IPS DF 4.7 (cell line): ENCODE measurements around the gene IER3.

Experiments
- DNase-seq: peaks from one replicate; pipeline ENCODE4 v3.0.0-alpha.2; 2013; ENCODE audit warnings: low spot score; ENCODE audit errors: extremely low read depth

Gene IER3

DNA sequence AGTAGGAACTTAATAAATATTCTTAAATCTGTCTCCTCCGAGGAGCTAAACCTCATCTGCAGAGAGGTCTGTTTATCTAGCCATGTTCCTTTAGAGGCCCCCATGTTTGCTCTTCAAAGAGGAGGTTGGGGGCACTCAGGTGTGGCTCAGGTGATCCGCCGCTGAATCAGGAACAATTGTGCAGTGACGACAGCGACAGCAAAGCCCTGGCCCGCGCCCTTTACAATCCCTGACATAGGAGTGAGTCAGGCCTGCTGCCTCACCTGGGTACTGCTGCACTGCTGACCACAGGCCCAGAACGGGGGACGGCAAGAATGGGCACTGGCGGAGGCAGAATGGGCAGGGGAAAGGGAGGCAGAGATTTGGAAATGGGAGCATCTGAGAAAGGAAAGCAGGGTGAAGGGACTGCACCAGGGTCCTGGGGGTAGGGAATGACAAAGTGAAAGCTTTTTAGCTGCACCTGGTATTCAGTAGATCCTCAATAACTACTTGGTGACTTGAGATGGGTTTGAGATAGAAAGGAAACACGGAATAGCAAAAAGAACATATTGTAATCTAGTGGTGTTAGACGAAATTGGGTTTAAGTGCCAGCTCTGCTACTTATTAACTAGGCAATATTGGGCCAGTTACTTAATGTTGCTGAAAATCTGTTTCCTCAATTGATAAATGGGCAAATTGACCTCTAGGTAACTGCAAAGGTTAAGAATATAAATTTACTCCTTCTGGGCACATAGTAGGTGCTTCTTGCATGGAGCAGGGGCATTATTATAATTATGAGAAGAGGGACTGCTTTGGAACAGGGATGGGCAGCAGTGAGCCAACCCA is 5.4 kb upstream of the IER3 start:
- DNase-seq = no peak

DNA sequence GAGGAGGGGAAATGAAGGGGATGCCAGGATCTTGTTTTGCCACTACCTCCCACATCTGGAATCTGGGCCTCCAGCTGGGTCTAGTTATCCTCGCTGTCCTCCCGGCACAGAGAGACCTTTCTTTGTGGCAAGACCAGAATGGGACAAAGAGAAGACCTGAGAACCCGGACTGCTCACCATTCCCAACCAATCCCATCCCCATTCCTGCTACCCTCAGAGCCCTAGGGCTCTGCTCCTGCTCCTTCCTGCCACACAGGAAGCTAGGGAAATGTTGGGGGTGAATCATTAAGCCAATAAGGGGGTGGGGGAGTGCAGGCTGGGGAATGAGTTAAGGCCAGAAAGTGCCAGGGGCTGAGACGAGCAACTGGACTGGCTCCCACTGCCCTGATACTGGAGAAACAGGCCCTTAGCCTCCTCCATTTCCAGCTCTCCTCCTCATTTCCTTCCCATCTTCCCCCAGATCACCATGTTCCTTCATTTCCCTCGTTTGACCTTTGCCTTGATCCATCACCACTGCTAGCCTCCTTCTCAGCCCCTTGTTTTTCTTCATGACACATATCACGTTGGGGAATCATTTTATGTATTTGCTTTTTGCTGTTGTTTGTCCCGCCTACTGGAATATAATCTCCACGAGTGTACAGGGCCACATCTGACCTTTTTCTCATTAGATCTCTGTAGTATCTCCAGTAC is 4.6 kb upstream of the IER3 start:
- no peak for DNase-seq

DNA sequence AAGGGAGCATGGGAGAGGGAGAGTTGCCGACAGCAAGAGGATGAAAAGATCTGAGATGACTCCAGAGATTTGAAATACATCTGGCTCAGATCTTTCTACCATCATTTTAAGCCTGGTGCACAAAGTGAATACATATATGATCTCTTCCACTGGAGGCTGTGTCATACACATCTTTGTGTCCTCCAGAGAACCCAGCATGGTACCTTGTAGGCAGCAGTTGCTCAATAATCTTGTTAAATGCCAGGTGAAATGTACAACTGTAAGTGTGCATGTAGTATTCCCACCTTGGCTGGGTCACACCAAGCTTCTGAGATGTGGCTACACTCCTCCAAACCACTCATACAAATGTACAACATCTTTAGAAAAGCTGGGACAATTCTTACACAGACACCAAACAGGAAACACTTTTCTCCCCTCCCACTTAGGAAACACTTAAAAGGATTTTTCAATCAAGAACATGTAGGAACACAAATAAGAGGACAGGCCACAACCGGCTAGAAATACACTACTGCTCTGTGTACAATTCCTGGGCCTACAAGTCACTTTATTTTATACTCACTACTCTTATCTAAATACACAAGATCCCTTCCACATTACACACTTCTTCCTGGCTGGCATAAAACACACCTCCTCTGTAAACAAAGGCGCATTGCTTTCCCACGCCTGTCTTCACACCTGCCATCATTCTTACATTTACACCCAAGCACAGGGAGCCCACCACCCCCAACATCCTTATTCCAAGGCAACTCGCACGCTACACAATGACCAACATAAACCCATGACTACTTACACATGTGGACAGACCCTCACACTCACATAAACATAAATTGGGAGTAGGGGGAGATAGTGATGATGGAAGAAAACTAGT is 3.8 kb upstream of the IER3 start:
- DNase-seq = no peak

DNA sequence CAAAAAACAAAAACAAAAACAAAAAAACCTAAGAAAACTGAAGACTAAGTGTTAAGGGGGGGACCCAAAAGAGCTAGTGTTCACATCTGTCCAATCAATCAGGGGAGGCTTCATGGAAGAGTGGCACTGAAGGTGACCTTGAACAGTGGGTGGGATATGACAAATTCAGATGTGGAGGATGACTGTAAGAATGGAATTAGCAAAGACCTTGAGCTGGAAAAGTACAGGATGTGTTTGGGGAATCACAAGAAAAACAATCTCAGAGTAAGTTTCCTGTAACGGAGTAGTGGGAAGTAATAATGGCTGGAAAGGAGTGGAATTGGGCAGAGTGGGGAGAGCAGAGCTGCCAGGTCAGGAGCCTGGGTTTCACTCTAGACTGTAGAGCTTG is 2.9 kb upstream of the IER3 start:
- no peak for DNase-seq

DNA sequence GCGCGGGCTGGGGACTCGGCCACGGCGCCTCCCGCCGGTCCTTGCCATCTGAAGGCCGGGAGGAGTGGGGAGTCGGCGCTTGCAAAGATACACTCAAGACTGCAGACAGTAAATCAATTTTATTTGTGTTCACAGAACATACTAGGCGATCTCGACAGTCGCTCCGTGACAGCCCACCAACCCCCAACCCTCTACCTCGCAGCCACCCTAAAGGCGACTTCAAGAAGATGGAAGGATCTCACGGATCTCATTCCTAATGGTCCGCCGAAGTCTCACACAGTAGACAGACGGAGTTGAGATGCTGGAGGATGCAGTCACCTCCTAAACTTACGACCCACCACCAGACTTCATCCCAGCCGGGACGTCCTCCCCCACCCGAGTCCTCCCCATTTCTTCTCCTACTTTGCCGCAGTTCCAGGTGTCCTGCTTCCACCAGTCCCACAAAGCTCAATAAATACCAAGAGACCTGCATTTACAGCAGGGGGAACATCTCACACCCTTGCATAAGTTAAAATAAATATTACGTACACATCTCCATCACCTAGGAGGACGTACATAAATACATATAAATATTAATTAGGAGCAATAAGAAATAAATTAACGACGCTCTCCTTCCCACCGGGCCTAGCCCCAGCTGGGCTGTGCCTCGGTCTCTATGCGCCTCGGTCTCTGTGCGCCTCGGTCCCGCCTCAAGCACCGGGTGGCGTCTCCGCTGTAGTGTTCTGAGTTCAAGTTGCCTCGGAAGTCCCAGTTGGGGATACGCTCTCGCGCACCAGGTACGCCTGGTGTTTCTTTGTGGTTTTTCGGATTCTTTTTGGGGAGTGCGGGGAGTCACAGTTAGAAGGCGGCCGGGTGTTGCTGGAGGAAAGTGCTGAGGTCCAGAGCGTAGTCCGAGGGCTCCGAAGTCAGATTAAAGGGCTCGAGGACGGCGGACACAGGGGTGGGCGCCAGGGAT is 971 bp downstream of the IER3 start:
- no peak for DNase-seq

DNA sequence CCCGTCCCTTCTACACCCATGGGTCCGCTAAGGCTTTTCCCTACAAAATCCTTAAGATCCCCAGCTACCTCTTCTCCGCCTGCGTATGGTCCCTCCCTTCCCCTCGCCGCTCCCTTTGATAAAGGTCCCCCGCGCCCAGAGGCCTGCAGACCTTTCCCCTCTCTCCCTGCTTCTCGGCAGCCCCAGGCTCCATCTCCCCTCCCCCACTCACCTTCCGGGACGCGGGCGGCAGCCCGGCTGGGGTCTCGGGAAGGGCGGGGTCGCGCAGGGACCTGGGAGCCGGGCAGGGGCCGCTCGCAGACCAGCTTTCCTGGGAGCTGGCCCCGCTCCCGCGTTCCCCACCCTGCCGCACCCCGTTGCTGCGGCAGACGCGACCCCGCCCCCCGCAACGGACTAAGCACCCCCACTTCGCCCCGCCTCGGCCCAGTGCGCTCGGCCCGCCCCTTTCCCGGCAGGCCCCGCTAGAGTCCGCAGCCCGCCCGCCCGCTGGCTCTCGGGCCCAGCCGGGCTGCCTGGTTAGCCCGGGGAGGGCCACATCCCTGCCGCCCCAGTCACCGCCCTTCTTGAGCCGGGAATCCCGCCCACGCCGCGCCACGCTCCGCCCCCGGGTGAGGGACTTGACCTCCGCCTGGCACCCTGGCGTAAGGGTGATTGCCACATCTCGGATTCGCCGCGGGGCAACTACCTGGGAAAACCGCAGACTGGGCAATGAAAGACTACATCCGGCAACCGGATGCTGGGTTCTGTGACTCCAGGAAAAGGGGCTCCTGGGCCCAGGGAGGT is 1.8 kb downstream of the IER3 start, which contains the start of gene FLOT1:
Gene FLOT1, minus strand, starts transcription at position 372 of the 783 bp plus-strand sequence. CDS start 498 bp downstream, outside the sequence.
- no peak for DNase-seq

DNA sequence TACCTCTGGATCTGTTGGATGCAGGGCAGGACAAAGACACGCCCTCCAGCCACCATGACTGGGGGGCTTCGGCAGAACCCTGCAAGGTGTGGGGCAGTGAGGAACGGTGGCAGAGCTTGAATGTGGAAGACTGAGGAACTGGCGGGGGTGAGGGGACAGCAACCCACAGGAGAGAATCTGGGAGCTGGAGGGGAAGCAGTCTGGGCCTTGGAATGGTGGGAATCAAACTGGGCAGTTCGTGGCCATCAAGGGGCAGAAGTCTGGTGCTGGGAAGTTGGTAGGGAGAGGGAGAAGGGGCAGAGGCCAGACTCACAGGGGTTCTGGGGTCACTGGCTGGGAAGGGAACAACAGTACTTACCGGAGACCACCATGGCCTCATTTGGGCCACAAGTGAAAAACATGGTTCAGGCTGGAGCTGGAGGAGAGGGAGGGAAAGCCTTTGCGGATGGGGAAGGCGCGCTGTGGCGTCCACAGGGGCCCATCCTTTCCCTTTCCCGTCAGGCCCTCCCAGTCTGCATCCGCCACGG is 2.5 kb downstream of the IER3 start:
- DNase-seq = no peak

DNA sequence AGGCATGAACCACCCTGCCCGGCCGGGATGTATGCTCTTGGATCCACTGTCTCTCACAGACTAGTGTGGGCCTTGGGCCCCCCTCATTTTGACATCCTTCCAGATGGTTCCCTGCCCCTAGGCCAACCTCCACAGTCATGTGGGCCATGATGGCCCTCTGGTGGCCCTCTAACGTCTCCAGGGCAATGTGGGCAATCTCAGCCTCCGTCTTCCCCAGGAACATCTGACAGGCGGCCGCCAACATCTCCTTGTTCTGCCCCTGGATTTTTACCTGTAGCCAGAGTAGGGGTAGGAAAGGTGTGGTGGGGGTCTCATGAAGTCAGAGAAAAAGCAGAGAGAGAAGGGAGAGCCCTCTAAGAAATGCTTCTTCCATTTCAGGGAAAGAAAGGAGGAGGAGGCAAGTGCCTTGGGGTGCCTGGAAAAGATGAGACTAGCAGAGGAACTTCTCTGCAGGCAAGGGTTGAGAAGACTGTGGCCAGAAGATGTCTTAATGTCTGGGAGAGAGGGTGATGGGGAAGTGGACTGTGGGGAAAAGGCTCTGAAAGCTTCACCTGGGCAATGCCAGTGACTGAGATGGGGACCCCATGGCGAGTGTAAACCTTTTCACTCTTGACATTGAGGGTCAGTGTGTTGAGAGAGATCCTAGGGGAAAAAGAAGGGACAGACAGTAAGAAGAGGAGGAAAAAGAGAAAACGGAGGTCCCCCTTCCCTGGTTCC is 3.1 kb downstream of the IER3 start:
- no peak for DNase-seq

DNA sequence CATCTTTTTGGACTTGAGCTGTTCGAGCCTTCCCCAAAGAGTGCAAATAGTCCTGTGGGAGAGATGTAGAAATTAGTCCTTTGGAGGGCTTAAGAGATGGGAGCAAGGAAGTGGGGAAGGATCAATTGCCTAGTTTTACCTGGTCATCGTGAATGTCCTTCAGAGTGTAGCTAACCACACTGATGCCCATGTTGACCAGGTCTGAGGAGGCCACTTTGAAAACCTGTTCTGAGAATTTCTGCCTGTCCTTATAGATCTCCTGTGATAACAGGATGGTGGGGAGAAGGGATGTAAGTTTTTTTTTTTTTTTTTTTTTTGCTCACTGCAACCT is 3.8 kb downstream of the IER3 start:
- DNase-seq = no peak

DNA sequence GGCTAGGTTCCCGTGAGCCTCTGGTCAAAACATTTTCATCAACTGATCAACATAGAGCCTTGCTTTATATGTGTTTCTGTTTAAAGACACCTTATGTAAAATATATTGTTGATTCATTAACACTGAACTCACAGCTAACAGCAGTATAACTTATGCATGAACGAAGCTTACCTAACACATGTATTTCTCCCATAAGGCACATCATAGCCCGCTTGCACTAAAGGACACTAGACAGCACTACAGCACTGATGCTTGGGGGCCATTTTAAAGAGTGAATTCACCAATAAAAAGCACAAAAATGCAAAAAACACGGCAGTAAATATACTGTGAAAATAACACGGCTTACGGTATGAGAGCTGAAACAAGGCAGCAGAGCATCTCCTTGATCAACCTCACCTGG is 5.8 kb downstream of the IER3 start:
- DNase-seq = no peak

DNA sequence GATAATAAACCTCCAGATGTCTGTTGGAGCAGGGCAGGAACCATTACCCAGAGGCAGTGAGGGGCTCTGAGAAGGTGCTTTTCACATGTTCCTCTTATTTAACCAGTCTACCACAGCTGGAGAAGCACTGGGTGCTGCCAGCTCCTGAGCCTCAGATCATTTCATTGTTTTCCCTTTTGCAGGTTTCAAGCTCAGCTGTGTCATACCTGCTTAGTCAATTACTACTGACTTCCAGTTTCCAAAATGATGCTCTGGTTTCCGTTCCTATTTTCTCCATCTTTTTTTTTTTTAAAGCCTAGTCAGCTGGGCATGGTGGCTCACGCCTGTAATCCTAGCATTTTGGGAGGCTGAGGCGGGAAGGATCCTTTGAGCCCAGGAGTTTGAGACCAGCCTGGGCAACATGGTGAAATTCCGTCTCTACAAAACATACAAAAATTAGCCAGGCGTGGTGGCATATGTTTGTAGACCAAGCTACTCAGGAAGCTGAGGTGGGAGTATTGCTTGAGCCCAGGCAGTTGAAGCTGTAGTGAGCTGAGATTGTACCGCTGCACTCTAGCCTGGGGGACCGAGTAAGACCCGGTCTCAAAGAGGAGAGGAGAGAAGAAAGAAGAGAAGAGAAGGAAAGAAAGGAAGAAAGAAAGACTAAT is 8.6 kb downstream of the IER3 start:
- no peak for DNase-seq

DNA sequence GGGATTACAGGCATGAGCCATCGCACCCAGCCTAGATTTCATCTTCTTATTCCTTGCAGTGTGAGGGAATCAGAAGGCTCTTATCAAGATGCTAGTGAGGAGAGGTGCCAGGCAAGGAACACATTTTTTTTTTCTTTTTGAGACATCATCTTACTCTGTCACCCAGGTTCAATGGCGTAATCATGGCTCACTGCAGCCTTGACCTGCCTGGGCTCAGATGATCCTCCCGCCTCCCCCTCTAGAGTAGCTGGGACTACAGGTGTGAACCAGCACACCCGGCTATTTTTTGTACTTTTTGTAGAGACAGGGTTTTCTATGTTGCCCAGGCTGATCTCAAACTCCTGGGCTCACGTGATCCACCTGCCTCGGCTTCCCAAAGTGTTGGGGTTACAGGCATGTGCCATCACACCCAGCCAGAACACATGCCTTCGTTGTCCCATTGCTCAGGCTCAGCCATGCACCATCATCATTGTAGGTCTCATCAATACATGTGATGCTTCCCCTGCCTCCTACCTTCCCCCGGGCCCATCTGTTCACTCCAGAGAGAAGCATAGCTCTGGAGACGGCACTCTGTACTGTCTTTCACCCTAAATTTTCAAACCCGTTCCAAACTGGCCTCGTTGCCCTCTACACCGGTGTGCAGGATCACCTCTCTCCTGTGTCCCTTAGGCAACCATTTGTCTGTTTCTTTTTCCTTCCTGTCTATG is 12.0 kb downstream of the IER3 start:
- DNase-seq = no peak

DNA sequence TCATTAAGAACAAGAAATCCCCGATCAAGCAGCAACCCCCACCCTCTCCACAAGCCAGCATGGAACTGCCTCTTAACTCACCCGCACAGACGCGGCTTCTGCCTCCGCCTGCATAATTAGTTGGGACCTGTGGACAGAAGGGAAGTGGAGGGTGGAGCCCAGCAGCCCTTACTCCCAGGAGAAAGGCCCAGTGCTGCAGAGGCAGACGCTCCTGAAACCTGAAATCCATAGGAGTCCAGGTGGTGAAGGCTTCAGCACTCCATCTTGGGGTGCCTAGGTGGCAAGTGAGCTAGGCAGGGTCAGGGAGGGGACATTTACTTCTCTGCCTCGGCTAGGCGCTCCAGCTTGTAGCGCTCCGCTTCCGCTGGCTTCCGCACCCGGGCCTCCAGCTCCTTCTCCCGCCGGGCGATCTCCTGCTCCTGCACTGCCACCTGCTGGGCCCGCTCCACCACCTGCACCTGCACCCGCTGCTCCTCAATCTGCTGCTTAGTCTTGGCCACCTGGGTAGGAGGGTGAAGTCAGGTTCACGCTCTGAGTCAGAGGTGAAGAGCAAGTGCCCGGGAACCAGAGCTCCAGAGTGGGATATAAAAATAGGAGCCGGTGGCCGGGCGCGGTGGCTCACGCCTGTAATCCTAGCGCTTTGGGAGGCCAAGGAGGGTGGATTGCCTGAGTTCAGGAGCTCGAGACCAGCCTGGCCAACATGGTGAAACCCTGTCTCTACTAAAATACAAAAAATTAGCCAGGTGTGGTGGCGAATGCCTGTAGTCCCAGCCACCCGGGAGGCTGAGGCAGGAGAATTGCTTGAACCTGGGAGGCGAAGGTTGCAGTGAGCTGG is 13.5 kb downstream of the IER3 start:
- no peak for DNase-seq

DNA sequence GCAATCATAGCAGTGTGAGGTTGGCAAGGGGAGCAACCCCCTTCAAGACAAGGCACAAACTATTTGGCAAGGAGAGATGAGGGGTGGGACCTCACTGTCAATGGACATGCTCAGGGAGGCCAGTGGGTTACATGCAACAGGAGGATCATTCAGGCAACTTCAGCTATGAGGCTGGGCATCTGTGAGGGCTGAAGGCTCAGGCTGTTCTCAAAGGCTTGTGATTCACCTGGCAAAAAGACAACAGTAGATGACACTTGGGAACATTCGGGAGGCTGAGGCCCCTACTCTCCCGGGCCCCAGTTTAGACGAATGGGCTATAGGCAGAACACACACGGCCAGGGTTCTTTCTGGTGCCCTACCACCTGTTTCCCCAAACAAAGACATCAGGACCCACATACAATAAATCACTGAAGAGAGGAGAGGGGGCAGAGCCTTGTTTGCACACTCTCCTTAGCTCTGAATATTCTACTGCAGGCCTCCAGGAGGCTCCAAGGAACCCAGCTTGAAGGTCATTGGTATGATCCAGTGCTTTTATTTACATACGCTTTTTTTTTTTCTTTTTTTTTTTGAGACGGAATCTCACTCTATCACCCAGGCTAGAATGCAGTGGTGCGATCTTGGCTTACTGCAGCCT is 16.3 kb downstream of the IER3 start:
- no peak for DNase-seq

DNA sequence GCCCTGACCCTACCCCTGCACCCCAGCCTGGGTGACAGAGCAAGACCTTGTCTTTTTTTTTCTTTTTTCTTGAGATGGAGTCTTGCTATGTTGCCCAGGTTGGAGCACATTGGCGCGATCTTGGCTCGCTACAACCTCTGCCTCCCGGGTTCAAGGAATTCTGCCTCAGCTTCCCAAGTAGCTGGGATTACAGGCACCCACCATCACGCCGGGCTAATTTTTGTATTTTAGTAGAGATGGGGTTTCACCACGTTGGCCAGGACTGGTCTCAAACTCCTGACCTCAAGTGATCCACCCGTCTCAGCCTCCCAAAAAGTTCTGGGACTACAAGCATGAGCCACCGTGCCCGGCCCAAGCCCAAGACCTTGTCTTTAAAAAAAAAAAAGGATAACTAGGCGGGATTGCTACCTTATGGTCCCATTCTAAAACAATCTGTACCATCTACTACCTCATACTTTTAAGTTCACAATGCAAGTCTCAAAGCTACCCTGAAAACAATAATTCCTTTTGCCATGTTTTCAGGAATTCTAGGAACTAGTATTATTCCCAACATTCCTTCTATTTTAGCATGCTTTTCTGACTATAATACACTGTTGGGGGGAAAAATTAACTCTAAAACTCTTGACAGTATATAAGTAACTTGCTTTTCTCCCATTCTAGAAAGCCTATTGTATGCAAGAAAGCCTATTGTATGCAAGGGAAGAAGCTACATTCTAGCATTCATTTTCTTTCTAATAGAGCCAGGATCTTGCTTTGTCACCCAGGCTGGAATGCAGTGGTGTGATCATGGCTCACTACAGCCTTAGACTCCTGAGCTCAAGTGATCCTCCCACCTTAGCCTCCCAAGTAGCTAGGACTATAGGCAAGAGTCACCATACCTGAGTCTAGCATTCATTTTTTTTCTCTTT is 17.6 kb downstream of the IER3 start:
- no peak for DNase-seq
